Inflammatory macrophage treated with lipopolysaccharide for 4 hours (primary cell): Measurements from ENCODE around the gene STK25.
"Not testable (repeated sequence)": the region's sequence is repeated elsewhere in the genome, so short reads cannot be mapped to it uniquely, and the experiment has no call there.

Experiments
- DNase-seq: peaks from one replicate; pipeline ENCODE4 v3.0.0-alpha.2; 2020

STK25 gene

GRCh38 chr2:241461693-241462677, 46.4 kb downstream of the STK25 start:
- DNase-seq = no peak

GRCh38 chr2:241460631-241461030, 47.8 kb downstream of the STK25 start:
- DNase-seq = no peak

GRCh38 chr2:241459520-241459919, 48.9 kb downstream of the STK25 start:
- no peak for DNase-seq

- DNase-seq = no peak
Observed at GRCh38 chr2:241458687-241459086, 49.7 kb downstream of the STK25 start.

GRCh38 chr2:241456546-241456945, 51.8 kb downstream of the STK25 start:
- no peak for DNase-seq

GRCh38 chr2:241454837-241455485, 53.4 kb downstream of the STK25 start:
- DNase-seq = no peak

- DNase-seq = not testable (repeated sequence)
Observed at GRCh38 chr2:241453919-241454318, 54.5 kb downstream of the STK25 start.

- DNase-seq = no peak
Observed at GRCh38 chr2:241451840-241452506, 56.4 kb downstream of the STK25 start.

- not testable (repeated sequence) for DNase-seq
Observed at GRCh38 chr2:241450092-241450491, 58.3 kb downstream of the STK25 start.

GRCh38 chr2:241445426-241445825, 63.0 kb downstream of the STK25 start:
- no peak for DNase-seq

- peak; percentile 5 for DNase-seq
Observed at GRCh38 chr2:241443486-241444223, 64.7 kb downstream of the STK25 start.
